ENCODE results near the gene ARHGAP27.

ARHGAP27 gene

GRCh38 chr17:45408611-45409421 is 23.9 kb downstream of the ARHGAP27 start:
- no peak for DNase-seq (ENCODE audit: low read depth in 1 of 2, low spot score in 1 of 2)

GRCh38 chr17:45406107-45406506 is 26.6 kb downstream of the ARHGAP27 start:
- no peak for DNase-seq (ENCODE audit: low read depth in 1 of 2, low spot score in 1 of 2)

DNA sequence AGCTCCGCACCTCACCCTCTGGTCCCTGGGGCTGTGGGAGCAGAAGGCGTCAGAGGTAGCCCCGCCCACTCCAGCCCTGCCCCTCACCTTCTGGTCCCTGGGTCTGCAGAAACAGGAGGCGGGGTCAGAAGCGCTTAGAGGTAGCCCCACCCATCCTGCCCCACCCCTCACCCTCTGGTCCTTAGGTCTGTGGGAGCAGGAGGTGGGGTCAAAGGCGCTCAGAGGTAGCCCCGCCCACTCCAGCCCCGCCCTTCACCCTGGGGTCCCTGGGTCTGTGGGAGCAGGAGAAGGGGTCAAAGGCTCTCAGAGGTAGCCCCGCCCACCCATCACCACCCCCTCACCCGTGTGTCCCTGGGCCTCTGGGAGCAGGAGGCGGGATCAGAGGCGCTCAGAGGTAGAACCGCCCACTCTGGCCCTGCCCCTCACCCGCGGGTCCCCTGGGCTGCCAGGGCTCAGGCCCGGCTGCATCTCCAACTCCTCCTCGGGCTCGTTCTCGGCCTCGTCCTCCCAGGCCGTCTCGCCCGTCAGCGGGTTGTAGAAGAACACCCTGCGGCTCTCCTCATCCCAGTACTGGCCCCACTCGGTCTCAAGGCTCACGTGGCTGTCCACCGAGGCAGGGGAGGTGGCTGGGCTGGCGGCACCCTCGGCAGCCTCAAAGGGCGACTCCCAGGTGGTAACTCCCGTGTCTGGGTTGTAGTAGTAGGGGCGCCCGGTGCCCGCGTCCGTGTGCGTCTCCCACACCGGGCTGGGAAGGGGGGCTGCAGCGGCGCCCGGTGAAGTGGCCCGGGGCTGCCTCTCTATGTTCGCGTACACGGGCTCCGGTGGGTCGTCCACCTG is 27.2 kb downstream of the ARHGAP27 start:
- no peak for DNase-seq (ENCODE audit: low read depth in 1 of 2, low spot score in 1 of 2)

DNA sequence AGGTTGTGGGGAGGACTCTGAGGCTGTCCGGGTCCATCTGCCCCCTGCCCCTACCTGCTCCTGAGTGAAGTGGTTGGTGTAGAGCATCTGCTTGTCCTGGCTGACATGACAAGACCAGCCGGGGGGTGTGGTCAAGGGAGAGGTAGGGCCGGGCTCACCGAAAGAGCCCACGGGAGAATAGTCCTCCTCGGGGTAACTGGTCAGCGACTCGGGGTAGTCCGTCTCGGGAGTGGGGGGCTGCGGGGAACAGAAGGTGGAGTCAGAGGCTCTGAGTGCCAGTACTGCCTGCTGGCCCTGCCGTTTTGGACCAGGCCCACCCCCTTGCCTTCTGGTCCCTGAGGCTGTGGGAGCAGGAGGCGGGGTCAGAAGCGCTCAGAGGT is 27.8 kb downstream of the ARHGAP27 start:
- no peak for DNase-seq (ENCODE audit: low read depth in 1 of 2, low spot score in 1 of 2)

DNA sequence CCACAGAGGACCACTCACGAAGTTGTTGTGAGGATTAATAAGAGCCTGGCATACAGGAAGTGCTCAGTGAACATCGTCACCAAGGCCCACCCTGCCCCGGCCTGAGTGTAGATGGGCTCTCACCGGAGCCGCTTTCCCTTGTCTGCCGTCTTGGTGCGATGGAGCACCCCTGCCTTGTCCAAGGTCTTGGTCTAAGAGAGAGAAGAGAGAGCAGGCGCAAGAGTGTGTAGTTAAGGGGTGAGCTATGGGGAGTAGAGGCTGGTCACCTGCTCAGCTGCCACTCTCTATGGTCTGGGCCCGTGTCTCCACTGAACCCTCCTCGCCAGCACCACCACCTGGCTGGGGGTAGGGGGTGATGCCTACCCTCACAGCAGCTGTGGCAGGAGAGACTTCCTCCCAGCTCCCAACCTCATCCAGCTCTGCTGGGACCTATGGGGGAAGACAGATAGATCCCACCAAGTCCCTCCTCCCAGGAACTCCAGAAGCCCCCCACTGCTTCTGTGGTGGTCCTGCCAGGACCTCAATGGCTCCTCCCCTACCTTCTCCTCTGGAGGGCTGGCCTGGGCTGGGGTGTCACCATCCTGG is 28.7 kb downstream of the ARHGAP27 start:
- DNase-seq (ENCODE audit: low read depth in 1 of 2, low spot score in 1 of 2) = no peak

GRCh38 chr17:45402916-45403315 is 29.8 kb downstream of the ARHGAP27 start:
- no peak for DNase-seq (ENCODE audit: low read depth in 1 of 2, low spot score in 1 of 2)

GRCh38 chr17:45398800-45399199 is 33.9 kb downstream of the ARHGAP27 start:
- DNase-seq (ENCODE audit: low read depth in 1 of 2, low spot score in 1 of 2) = no peak

DNA sequence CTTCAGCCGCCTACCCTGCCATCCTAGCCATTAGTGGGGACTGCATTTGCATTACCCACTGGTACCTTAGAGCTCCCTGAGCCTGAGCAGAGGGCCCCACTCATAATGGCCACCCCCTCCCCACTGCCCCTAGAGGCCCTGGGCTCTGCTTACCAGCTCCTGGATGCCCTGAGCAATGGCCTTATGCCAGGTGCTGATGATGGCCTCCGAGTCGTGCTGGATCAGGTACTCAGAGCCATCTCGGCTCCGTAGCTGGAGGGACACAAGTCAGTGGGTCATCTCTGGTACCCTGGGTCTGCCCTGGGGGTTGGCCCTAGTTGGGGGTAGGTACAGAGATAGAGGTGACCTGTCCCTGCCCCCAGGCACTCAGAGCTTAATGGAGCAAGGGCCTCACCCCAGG is 34.9 kb downstream of the ARHGAP27 start:
- no peak for DNase-seq (ENCODE audit: low read depth in 1 of 2, low spot score in 1 of 2)

DNA sequence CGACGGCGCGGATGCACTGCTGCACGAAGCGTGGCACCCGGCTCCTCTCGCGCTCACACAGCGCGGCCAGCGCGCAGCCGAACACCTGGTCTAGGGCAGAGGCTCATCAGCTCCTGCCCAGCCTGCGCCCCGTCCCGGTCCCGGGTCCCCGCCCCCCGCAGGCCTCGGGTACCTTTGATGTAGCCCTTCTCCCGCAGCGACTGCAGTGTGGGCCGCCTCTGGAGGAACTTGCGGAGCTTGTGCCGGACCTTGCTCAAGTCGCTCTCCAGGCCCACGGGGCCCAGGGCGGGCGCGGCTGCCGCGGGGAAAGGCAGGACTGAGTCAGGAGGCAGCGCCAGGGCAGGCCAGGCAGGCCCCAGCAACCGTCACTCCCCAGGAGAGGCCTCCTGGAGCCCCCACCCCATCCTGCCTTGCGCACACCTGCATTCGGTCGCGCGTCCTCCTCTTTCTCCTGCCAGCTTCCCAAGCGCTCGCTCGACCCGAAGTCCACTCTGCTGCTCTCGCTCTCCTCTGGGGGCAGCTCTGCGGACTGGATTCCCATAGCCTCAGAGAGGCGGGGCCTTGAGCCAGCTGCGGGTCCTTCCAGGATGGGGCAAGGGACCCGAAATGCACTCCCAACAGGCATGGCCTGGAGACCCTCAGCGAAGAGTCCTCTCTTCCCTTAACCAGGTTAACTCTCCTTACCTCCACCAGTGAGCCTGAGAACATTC is 36.0 kb downstream of the ARHGAP27 start:
- DNase-seq (ENCODE audit: low read depth in 1 of 2, low spot score in 1 of 2) = no peak

- DNase-seq (ENCODE audit: low read depth in 1 of 2, low spot score in 1 of 2) = no peak
These were observed 36.9 kb downstream of the ARHGAP27 start for GRCh38 chr17:45395569-45396415.

- peak in 1 of 2 donors; percentile 37 for DNase-seq (ENCODE audit: low read depth in 1 of 2, low spot score in 1 of 2)
These were observed 37.6 kb downstream of the ARHGAP27 start for GRCh38 chr17:45394913-45395568.

DNA sequence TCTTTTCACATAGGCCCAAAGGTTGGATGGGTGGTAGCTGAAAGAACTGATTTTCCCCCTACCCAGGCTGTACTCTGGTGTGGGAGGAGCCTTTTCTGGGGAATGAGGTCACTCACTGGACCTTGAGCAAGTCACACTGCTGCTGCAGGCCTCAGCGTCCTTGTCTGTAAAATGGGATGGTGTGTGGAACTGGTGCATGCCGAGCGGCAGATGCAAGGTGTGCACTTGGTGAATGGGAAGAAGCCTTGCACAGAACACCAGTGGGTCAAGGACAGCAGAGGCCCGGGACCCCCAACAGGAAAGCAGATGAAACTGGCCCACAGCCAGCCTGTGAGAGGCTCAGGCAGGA is 38.1 kb downstream of the ARHGAP27 start:
- no peak for DNase-seq (ENCODE audit: low read depth in 1 of 2, low spot score in 1 of 2)

DNA sequence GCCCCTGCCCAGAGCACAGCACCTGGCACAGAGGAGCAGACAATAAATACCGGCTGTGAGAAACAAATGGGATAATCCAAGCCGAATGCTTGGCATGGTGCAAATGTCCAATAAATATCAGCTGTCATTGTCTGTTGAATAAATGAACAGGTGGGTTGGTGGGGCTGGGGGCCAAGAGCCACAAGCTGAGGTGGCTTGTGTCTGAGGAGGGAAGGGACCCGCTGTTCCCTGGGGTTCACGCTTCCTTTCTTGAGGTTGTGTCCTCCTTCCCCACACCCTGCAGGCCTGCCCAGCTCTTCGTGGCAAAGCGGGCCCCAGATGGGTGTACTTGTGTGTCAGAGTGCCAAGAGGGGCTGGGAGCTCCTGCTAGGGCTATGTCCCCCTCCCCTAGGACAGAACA is 38.6 kb downstream of the ARHGAP27 start:
- no peak for DNase-seq (ENCODE audit: low read depth in 1 of 2, low spot score in 1 of 2)

DNA sequence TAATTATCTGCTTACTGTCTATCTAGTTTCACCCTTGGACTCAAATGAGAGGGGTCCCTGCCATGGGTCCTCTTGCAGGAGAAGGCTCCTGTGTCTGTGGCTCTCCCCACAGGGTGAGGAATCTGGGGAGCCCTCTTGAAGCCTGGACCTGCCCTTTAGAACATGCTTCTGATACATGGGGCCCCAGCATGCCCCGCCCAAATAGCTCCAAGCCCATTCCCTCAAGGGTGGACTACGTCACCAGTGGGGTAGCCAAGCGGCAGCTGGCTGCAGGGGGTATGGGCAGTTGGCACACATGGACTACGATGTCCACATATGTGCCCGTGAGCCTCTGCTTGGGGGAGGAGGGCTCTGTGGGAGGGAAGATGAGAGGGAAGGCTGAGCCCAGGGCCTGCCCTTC is 39.3 kb downstream of the ARHGAP27 start:
- no peak for DNase-seq (ENCODE audit: low read depth in 1 of 2, low spot score in 1 of 2)

GRCh38 chr17:45391918-45392317 is 40.8 kb downstream of the ARHGAP27 start:
- DNase-seq (ENCODE audit: low read depth in 1 of 2, low spot score in 1 of 2) = no peak

- no peak for DNase-seq (ENCODE audit: low read depth in 1 of 2, low spot score in 1 of 2)
These were observed 41.4 kb downstream of the ARHGAP27 start for GRCh38 chr17:45391291-45391690.

- DNase-seq (ENCODE audit: low read depth in 1 of 2, low spot score in 1 of 2) = no peak
These were observed 43.3 kb downstream of the ARHGAP27 start for GRCh38 chr17:45389354-45389753.

DNA sequence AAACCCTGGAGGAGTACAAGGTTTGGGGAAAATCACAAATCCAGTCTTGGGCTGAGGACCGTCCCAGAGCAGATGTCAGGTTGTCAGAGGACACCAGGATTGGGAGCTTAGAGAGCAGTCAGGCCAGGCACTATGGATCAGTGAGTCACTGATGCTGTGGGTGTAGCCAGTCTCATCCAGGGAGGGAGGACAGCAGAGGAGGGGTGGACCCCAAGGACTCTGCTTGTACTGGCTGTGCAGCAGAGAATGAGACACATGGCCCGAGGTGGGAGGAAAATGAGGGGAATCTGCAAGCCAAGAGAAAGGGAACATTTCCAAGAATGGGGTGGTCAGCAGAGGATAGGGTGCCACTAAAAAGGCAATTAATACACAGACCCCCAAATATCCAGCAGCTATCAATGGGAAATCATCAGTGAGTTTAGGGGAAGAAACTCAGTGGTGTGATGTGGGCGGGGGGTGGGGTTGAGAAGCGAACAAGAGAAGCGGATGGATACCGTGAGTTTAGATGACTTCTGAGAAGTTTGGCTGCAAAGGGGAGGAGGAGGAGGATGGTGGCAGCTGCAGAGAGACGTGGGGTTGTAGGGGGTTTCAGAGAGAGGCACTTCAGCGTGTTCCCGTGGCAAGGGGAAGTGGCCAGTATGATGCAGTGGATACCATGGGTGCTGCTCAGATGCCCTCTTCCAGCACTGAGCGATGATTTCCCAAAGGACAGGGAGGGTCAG is 43.9 kb downstream of the ARHGAP27 start:
- no peak for DNase-seq (ENCODE audit: low read depth in 1 of 2, low spot score in 1 of 2)

DNA sequence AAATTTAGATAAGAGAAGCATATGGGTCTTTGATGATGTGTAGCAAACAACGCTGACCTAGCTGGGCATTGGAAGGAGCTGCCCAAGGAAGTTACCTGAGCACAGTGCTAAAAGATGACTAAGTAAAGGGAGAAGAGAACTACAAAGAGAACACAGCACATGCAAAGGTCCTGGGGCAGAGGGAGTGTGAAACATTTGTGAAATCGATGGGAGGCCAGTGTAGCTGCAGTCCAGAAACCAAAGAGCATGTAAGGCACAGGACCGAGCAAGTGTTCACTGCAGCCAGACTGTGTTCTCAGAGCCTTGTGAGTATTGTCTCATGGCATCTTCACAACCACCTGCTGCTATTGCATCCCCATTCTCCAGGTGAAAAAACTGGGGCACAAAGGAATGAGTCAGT is 44.9 kb downstream of the ARHGAP27 start:
- DNase-seq (ENCODE audit: low read depth in 1 of 2, low spot score in 1 of 2) = no peak

Data from activated CD4-positive, alpha-beta T cell treated with anti-CD3 and anti-CD28 coated beads, Interleukin-2, amount 50 U/mL, for 24 hours (primary cell).